GM12864 (cell line): ENCODE data around the gene B3GALNT2.
"Not testable (repeated sequence)": the region's sequence is repeated elsewhere in the genome, so short reads cannot be mapped to it uniquely, and the experiment has no call there.

Source experiments
- DNase-seq: peaks from one replicate; pipeline ENCODE4 v3.0.0-alpha.2; 2011; ENCODE audit warnings: low read depth
- H3K4me3 ChIP-seq: 2 replicates; pipeline ENCODE4 v1.5.1; 2011; ENCODE audit warnings: mild to moderate bottlenecking, low read depth, low read length, control low read depth
- CTCF ChIP-seq: IDR thresholded peaks from 2 replicates; pipeline ENCODE4 v1.5.1; 2011; ENCODE audit warnings: low read depth, mild to moderate bottlenecking, moderate library complexity, low read length, control low read depth, inconsistent platforms; ENCODE audit errors: missing control alignments

Gene B3GALNT2

DNA sequence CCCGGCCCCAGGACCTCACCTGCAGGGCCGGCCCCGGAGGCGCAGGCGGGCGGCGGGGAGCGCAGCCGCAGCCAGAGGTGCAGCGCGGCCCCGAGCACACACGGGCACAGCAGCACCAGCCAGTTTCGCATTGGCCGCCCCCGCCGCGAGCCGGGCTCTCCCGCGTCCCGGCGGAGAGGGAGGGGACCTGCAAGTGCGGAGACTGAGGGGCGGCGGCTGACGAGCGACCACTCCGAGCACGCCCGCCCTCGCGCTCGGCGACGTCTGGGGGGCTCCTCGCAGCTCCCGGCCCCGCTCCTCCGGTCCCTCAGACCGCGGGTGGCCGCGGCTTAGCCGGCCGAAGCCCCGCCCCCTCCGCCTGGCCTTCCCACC, at the start of gene B3GALNT2:
Gene B3GALNT2, minus strand, starts transcription at position 331 of the 372 bp plus-strand sequence. Its CDS starts 200 bp downstream, at position 131.
- DNase-seq, result no peak
- peak within 1 kb of the TSS; percentile 68 for H3K4me3 ChIP-seq
- TF ChIP-seq CTCF, result no peak

DNA sequence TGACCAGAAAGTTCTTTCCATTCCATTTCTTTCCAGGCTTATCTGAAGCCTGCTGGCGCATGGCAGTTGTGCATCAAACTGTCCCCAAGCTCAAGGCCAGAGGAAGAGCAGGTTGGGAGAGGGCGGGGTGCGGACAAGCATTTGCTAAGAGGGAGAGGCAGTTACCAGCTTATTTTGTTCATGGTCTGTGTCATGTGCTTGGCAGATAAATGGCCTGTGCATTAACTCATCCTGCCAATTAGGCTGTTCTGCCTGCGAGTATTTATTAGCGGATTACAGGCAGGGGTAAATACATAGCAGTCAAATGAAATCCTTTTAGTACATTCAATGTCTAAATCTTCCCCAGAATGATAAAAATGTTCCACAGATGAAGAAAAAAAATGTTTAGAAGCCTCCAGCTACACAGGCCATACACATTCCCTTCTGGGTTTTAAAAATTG, 48.9 kb upstream of the B3GALNT2 start:
- no peak overlapping the region for H3K4me3 ChIP-seq
- no peak for DNase-seq
- no peak for TF ChIP-seq CTCF

- TF ChIP-seq CTCF, result no peak
Observed at GRCh38 chr1:235552146-235552716, 48.0 kb upstream of the B3GALNT2 start.

GRCh38 chr1:235549351-235550139, 45.3 kb upstream of the B3GALNT2 start:
- H3K4me3 ChIP-seq, result no peak overlapping the region
- no peak for TF ChIP-seq CTCF
- no peak for DNase-seq

More at GRCh38 chr1:235552146-235552716, 48.0 kb upstream of the B3GALNT2 start:
- DNase-seq, result no peak
- no peak overlapping the region for H3K4me3 ChIP-seq

GRCh38 chr1:235546369-235547155, 42.3 kb upstream of the B3GALNT2 start:
- not testable (repeated sequence) for H3K4me3 ChIP-seq, DNase-seq
- TF ChIP-seq CTCF, result peak; percentile 11

DNA sequence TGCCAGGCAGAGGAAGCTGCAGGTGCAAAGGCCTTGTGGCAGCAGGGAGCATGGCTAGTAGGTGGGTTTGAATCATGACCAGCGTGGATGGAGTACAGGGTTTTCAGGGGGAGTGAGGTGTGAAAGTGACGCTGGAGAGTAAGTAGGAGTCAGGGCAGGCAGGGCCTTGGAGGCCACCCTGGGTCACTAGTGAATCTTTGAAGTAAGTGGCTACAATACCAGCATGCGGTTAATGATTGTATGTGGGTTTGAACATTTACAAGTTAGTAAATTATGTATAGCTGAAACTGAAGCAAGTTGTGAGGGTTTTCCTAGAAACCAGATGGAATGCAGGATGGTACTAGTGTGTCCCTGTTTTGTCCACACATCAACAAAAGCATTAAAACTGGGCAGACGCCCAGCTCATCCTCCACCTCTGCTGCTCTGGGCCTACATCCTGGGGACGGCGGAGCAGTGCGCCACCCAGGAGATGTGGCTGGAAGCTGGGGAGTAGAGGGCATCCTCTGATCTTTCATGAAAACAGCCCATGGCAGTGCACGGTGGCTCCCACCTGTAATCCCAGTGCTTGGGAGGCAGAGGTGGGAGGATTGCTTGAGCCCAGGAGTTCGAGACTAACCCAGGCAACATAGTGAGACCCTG, 41.2 kb upstream of the B3GALNT2 start:
- no peak for DNase-seq
- TF ChIP-seq CTCF, result no peak
- no peak overlapping the region for H3K4me3 ChIP-seq

DNA sequence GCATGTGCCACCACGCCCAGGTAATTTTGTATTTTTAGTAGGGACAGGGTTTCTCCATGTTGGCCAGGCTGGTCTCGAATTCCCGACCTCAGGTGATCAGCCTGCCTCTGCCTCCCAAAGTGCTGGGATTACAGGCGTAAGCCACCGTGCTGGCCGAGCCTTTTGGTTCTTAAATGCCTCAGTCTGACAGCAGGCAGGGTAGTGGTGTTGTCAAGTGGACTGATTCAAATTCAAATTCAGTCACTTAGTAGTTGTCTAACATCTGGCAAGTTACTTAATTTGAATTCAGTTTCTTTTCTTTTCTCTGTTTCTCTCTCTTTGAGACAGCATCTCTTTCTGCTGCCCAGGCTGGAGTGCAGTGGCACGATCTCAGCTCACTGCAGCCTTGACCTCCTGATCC, 38.6 kb upstream of the B3GALNT2 start:
- DNase-seq, result not testable (repeated sequence)

More for the DNA sequence above, 38.6 kb upstream of the B3GALNT2 start:
- not testable (repeated sequence) for H3K4me3 ChIP-seq
